ENCODE measurements around the gene FHAD1. TPM values are rescaled to one million over a fixed set of nuclear protein-coding genes. Genes with fewer than 3 reads are reported as not detected.
A peak's percentile ranks its signal among the peaks of the same experiment; 100 is the strongest.

Gene FHAD1
- total RNA-seq, 1 donor from 2014 or later = 0.31 TPM

- no peak for DNase-seq
These were observed 153.6 kb downstream of the FHAD1 start for GRCh38 chr1:15400627-15401026.

GRCh38 chr1:15401391-15402055 is 154.5 kb downstream of the FHAD1 start:
- no peak for DNase-seq

GRCh38 chr1:15402809-15403450 is 155.9 kb downstream of the FHAD1 start:
- DNase-seq = no peak

- no peak for DNase-seq
These were observed 157.0 kb downstream of the FHAD1 start for GRCh38 chr1:15403962-15404580.

DNA sequence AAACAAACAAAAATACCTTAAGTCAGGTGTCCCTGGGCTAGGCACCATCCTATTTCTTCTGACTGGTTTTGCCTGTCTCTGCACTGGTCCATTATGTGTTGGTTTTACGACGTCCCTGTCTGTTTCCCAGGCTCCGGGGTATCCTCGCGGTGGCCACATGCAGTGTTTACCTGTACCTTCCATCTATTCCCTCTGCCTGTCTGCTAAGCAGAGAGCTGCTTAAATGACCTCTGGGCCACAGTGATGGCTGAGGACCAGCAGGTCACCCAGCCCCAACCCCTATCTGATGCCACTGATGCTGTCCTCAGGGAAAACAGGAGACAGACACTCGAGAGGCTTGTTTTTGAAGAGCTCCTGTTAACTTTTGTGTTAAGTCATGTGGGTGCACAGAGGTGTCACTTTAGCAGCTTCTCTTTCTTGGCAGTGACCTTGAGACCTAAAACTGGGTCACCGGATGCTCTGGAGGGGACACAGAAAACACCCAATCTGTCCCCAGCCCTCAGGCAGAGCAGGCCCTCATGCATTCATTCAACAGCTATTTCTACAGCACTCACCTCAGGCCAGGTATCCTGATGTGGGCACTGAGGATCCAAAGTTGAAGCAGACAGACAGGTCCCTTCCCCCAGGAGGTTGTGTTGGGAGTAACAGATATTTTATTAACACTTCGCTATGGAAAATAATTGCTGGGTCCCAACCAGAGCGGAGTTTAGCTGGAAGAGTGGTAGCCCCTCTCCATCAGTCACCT is 158.3 kb downstream of the FHAD1 start:
- no peak for DNase-seq

DNA sequence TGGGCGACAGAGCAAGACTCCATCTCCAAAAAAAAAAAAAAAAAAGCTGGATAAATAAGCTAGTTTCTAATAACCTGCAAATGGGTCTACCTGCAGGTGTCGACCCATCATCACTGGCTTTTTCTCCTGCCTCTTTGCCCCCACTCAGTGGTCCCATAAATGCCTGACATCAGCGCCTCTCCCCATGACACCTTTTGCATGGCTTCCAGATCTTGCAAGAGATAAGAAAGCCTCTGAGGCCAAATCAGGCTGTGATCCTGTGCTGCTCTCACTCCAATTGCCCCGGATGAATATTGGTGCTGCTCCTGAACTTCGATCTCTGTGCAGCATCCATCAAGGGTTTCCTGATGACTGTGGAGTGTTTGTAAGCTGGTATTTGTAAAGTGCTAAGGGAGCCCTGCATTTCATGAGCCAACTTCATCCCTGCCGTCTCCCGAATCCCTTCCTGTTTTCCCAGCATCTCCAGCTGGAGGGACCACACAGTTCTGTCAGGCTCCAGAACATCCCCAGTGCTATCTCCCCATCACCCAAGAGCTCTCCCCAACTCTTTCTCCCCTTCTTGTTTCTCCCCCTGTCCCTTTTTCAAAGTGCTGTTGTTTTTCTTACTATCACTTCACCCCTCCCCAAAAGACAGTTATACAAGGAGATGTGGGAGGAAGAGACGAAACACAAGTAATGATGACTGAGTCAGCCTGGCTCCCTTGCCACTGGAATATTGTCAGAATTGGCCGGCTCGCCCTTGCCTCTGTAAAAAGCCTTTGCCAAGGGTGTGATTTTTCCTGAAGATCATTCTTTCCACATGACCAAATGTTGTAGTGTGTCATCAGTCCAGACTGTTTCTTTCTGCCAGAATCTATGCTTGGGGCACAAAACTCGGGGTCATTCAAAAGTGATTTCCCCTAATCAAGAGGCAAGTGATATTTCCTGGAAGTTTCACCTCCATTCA is 159.9 kb downstream of the FHAD1 start:
- peak; percentile 54 for DNase-seq

DNA sequence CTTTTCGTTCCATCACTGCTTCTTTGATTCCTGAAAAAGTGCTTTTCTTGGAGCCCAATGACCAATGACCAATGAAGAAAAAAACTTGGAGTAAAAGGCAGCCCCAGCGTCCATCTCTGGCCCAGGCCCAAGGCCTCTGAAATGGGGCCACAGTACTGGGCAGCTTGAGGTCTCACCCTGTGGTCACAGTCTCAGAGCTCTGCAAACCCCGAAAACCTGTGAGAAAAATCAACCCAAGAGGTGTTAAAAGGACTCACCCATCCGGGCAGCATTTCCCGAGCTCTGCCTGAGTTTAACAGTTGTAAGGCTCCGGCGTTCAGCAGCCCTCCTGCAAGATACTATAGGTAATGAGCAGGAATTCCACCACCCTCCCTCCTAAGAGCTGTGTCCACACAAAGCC is 160.6 kb downstream of the FHAD1 start:
- no peak for DNase-seq

DNA sequence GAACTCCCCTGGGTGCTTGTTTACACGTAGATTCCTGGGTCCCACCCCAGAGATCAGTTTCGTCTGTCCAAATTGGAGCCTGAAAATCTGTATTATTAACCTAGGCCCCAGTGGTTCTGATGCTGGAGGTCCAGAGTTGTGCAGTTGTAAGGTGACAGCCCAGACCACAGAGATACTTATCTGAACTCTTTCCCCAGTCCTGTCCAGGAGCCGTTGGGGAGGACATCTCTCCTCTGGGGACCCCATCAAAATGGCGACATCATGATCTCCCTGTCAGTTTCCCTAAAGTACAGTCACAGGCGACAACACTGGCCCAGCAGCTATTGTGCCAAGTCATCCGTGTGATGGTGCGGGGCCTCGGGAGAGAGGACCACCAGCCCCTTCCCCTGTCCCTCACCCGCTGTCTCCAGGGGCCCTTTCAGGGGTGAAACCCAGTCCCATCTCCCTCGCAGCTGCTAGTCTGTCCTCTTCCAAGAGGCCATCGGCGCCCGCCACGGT is 161.9 kb downstream of the FHAD1 start:
- no peak for DNase-seq

GRCh38 chr1:15409388-15410222 is 162.6 kb downstream of the FHAD1 start, which contains the start of gene EFHD2:
TSS of gene EFHD2 (plus strand) at chr1:15409888. CDS start at chr1:15409972, 84 bp downstream.
- peak; percentile 48 for DNase-seq

- DNase-seq = no peak
These were observed 163.3 kb downstream of the FHAD1 start for GRCh38 chr1:15410223-15410883.

DNA sequence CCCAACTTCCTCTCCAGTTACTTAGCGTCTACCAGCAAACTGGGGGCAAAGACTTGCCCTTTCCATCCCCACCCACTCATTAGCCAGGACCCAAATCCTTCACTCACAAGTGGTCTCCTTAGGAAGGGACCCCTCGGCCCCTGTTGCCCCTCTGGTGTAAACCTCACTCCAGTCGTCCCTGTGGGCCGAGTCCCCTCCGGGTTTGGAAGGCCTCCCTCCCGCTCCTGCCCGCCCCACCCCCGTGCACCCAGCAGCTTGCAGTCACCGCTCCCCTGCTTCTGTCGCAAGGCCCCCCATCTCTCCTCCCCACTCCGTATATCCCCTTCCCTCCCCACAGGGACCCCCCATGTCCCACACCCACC is 163.8 kb downstream of the FHAD1 start:
- no peak for DNase-seq

DNA sequence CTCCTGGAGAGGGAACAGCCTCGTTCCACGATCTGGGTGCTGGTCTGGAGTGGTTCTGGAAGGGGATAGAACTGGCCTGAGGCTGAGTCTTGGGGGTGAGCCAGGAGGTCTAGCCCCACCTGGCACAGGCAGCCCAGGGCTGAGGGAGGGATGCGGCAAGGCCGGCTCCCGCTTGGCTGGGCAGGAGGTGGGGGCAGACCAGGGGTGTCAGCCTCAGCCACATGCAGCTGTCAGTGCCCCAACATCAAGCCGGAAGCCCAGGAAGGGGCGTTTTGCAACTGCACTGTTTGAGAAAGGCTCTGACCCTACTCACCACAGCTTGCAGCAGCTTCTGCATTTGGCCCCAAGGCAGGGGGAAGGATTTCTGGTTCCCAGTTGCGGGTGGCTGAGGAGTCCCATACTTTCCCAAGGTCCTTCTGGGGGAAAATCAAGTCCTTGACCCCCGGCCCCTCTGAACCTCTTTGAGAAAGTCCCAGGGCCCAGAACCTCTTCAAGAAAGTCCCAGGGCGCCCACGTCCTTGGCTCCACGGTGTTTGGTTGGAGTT is 164.6 kb downstream of the FHAD1 start:
- DNase-seq = no peak

DNA sequence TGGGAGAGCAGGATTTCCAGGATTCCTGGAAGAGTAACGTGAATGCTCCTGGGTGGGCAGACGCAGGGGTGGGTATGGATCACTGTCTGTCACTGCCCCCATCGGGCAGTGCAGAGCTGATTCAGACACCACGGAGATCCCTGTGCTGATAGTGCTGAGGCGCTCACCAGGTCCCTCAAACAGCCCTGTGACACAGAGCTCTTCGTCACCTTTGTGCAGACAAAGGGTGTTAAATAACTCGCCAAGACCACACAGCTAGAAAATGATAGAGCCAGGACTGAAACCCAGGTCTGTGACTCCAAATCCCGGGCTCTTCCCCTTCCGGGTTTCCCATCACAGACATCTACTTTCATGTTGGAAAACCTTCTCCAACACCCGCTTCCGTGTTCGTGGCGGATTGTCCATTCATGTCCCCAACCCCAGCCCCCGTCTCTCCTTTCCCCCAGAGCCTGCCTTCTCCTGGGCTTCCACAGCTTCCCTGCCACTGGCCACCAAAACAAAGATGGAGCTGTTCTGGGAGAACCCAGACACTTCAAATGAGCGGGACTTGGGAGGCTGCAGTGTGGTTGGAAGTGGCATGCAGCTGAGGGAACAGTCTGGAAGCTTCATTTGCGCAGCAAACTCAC is 165.3 kb downstream of the FHAD1 start:
- no peak for DNase-seq

- DNase-seq = no peak
These were observed 165.8 kb downstream of the FHAD1 start for GRCh38 chr1:15412843-15413242.

GRCh38 chr1:15413563-15414444 is 166.8 kb downstream of the FHAD1 start:
- no peak for DNase-seq

GRCh38 chr1:15414445-15414983 is 167.5 kb downstream of the FHAD1 start:
- no peak for DNase-seq

DNA sequence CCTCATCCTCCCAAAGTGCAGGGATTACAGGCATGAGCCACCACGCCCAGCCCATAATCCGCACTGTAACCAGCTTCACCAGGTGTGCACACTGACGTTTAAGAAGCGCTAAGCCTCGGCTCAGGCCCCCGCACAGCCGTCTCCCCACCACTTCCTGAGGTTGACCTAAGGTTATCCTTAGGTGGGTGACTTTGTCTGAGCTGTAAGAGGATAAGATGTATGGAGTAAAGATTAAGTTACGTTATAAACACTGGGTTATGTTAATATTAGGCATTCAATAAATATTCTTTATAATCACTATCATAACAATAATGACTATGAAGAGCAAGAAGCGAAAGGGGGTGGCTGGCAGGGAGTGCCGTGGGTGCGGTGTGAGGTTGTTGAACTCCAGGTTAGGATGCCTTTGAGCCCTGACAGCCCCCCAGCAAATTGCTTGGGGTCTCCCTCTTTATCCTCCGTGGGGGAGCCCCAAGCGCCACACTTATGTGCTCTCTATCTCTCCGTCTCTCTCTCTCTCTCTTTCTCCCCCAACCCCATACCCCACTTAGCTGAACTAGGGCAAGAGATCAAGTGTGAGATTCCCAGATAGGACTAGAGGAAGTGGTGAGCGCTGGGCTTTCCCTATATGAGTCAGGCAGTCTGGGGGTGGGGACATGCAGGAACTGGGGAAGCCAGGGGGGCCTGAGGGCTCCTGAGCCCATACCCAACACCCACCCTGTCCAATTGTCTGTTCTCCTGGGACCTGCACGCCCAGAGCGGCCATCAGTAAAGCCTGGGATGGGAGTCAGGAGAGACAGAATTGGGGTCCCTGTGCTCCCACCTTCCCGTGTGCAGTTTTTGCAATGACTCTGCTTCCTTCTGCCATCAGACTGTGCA is 170.3 kb downstream of the FHAD1 start:
- DNase-seq = no peak

Measured in occipital lobe (tissue), 2 donors.